Measurements from ENCODE around the gene TRNP1. TPM values are rescaled to one million over a fixed set of nuclear protein-coding genes. Genes with fewer than 3 reads are reported as not detected.
"Not testable (repeated sequence)": the region's sequence is repeated elsewhere in the genome, so short reads cannot be mapped to it uniquely, and the experiment has no call there.

The TRNP1 gene
- total RNA-seq: under 1 TPM; 0.20 to 0.43 TPM

DNA sequence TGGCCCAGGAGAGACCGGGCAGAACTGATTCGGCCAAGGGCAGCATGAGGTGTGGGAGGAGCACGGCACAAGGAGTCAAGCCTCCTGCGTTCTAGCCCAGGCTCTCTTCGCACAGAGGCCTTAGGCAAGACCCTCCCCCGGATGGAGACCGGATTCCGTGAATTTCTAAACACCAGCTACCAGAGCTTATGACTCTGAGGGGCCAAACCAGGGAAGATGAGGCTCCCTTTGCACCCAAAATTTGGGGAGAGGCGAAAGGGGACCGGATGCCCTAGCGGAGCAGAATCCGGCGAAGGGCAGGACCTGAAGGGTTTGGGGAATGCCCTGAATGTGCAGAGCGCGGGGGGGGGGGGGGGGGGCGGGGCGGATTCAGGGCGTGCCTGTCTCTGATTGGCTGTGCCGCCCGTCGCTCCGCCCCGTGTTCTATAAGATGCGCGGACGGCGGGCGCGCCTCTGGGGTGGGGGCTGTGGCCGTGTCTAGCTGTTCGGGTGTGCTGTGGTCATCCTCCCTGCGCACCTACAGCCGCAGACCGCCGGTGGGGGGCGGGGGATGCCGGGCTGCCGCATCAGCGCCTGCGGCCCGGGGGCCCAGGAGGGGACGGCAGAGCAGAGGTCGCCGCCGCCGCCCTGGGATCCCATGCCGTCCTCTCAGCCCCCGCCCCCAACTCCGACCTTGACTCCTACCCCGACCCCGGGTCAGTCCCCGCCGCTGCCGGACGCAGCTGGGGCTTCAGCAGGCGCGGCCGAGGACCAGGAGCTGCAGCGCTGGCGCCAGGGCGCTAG lies at the start of gene TRNP1:
Gene TRNP1, plus strand, starts transcription at position 456 of the 783 bp plus-strand sequence. Its CDS starts 95 bp downstream, at position 551.
- no peaks in the 10 kb centered on the region for H3K36me3 Mint-ChIP-seq (ENCODE audit: low read depth)
- CTCF ChIA-PET: interaction anchor here (0.7 to 1.9 kb wide), 5 partner anchors 23 to 153 kb away, joined by 3 to 9 read pairs (median 6); no protein-coding TSS in a partner anchor
- peak within 1 kb of the TSS; percentile 77 for H3K4me3 Mint-ChIP-seq
- no peaks in the 10 kb centered on the region for H3K9me3 Mint-ChIP-seq
- peak; percentile 76 for DNase-seq
- no peak within 1 kb of the TSS for H3K27ac Mint-ChIP-seq
- peaks cover 49% of the 10 kb centered on the region for H3K27me3 Mint-ChIP-seq (ENCODE audit: low read depth)
- intact Hi-C loops (cut with micrococcal nuclease): loop anchor here (5.0 to 10.0 kb wide), 3 partner anchors 71 to 389 kb away; partner anchors contain the start of genes GPN2 and NUDC
- peaks cover 22% of the 10 kb centered on the region for H3K4me1 Mint-ChIP-seq (ENCODE audit: low read depth)

GRCh38 chr1:26945138-26945537 lies 48.4 kb upstream of the TRNP1 start:
- no peak for DNase-seq
- Mint-ChIP-seq H3K27me3 (ENCODE audit: low read depth) (no peaks in the 10 kb centered on the region), H3K27ac (no peak overlapping the region), H3K4me1 (ENCODE audit: low read depth) (no peaks in the 10 kb centered on the region), H3K9me3 (no peaks in the 10 kb centered on the region), H3K4me3 (no peak overlapping the region), H3K36me3 (ENCODE audit: low read depth) (peaks cover 39% of the 10 kb centered on the region)
- intact Hi-C loops (cut with micrococcal nuclease): no loop called here
- CTCF ChIA-PET: interaction anchor here (0.9 kb wide), 1 partner anchor 9 kb away, joined by 3 read pairs; no protein-coding TSS in a partner anchor

- H3K27ac Mint-ChIP-seq: no peak overlapping the region
- CTCF ChIA-PET: no interaction called here
Observed at GRCh38 chr1:26945728-26946127, 47.8 kb upstream of the TRNP1 start.

GRCh38 chr1:26946270-26946669 lies 47.2 kb upstream of the TRNP1 start:
- no peaks in the 10 kb centered on the region for H3K9me3 Mint-ChIP-seq
- H3K4me3 Mint-ChIP-seq: no peak overlapping the region
- CTCF ChIA-PET: no interaction called here
- peaks cover 38% of the 10 kb centered on the region for H3K36me3 Mint-ChIP-seq (ENCODE audit: low read depth)
- DNase-seq: no peak
- H3K27me3 Mint-ChIP-seq (ENCODE audit: low read depth): no peaks in the 10 kb centered on the region
- intact Hi-C loops (cut with micrococcal nuclease): no loop called here
- H3K27ac Mint-ChIP-seq: no peak overlapping the region
- no peaks in the 10 kb centered on the region for H3K4me1 Mint-ChIP-seq (ENCODE audit: low read depth)

More at GRCh38 chr1:26945728-26946127, 47.8 kb upstream of the TRNP1 start:
- DNase-seq: no peak
- H3K9me3 Mint-ChIP-seq: no peaks in the 10 kb centered on the region
- no peaks in the 10 kb centered on the region for H3K27me3 Mint-ChIP-seq (ENCODE audit: low read depth)
- H3K36me3 Mint-ChIP-seq (ENCODE audit: low read depth): peaks cover 39% of the 10 kb centered on the region
- intact Hi-C loops (cut with micrococcal nuclease): no loop called here
- no peak overlapping the region for H3K4me3 Mint-ChIP-seq
- no peaks in the 10 kb centered on the region for H3K4me1 Mint-ChIP-seq (ENCODE audit: low read depth)

GRCh38 chr1:26948725-26949057 lies 44.8 kb upstream of the TRNP1 start:
- intact Hi-C loops (cut with micrococcal nuclease); H3K9me3 Mint-ChIP-seq; H3K4me1 Mint-ChIP-seq (ENCODE audit: low read depth); H3K4me3 Mint-ChIP-seq; H3K27me3 Mint-ChIP-seq (ENCODE audit: low read depth); H3K27ac Mint-ChIP-seq; DNase-seq; CTCF ChIA-PET: not testable (repeated sequence)
- H3K36me3 Mint-ChIP-seq (ENCODE audit: low read depth): peaks cover 22% of the 10 kb centered on the region

DNA sequence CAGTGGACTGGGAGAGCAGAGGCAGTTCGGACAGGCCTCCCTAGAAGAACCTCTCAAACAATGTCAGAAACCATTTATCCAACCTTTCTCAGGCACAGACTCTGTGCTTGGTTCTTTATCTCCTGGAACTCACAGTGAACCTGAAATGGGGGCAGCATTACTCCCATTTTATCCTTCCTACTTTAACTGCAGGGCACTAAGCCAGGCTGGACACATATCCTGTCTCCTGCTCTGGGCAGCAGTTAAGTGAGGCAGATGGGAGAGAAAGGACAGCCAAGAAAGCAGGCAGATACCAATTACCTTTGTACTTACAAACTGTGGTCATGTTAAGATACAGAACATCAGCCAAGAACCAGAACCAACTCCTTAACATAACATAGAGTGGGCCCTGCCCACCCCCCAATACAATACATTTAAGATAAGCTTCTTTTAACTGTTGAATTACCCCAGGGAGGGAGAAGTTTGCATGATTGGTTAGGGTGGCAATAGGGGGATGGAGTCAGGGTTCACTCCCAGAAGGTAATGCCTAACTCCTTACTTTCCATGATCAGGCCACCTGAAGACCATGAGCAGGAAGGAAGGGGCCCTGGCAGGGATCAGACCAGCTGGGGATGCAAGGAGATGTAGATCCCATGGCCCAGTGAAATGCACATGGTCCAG lies 44.1 kb upstream of the TRNP1 start:
- H3K36me3 Mint-ChIP-seq (ENCODE audit: low read depth): peaks cover 23% of the 10 kb centered on the region
- intact Hi-C loops (cut with micrococcal nuclease): no loop called here
- DNase-seq: no peak
- no peak overlapping the region for H3K27ac Mint-ChIP-seq
- CTCF ChIA-PET: no interaction called here
- no peak overlapping the region for H3K4me3 Mint-ChIP-seq
- H3K4me1 Mint-ChIP-seq (ENCODE audit: low read depth): no peaks in the 10 kb centered on the region
- H3K27me3 Mint-ChIP-seq (ENCODE audit: low read depth): no peaks in the 10 kb centered on the region
- no peaks in the 10 kb centered on the region for H3K9me3 Mint-ChIP-seq

DNA sequence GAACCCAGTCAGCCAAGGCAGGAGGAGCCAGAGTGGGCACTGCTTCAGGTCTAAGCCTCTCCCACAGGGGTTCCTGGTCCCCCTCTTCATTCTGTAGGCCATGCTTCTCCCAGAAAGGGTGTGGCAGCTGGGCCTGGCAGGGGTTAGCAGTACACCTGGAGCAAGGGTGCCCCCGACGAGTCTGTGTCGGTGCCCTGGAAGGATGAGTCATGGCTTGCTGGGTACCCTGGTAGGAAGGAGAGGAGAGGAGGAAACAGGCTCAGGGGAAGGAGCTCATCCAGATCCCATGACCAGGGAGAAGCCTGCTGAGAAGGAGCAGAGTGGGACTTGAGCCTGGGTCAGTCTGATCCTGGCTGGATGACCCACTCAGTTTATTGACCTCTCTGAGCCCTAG lies 43.6 kb upstream of the TRNP1 start:
- Mint-ChIP-seq H3K27me3 (ENCODE audit: low read depth) (no peaks in the 10 kb centered on the region), H3K9me3 (no peaks in the 10 kb centered on the region), H3K4me1 (ENCODE audit: low read depth) (no peaks in the 10 kb centered on the region), H3K27ac (no peak overlapping the region), H3K4me3 (no peak overlapping the region), H3K36me3 (ENCODE audit: low read depth) (peaks cover 23% of the 10 kb centered on the region)
- DNase-seq: no peak
- intact Hi-C loops (cut with micrococcal nuclease): no loop called here
- CTCF ChIA-PET: no interaction called here

- no peak overlapping the region for H3K4me3 Mint-ChIP-seq
- peaks cover 16% of the 10 kb centered on the region for H3K36me3 Mint-ChIP-seq (ENCODE audit: low read depth)
- CTCF ChIA-PET: interaction anchor here (0.7 kb wide), 1 partner anchor 13 kb away, joined by 3 read pairs; no protein-coding TSS in a partner anchor
- H3K27ac Mint-ChIP-seq: no peak overlapping the region
- H3K9me3 Mint-ChIP-seq: no peaks in the 10 kb centered on the region
- intact Hi-C loops (cut with micrococcal nuclease): no loop called here
- no peak for DNase-seq
- H3K4me1 Mint-ChIP-seq (ENCODE audit: low read depth): no peaks in the 10 kb centered on the region
- no peaks in the 10 kb centered on the region for H3K27me3 Mint-ChIP-seq (ENCODE audit: low read depth)
Observed at GRCh38 chr1:26950602-26951001, 42.9 kb upstream of the TRNP1 start.

GRCh38 chr1:26951216-26951615 lies 42.3 kb upstream of the TRNP1 start:
- H3K36me3 Mint-ChIP-seq (ENCODE audit: low read depth): peaks cover 11% of the 10 kb centered on the region
- peaks cover 1% of the 10 kb centered on the region for H3K9me3 Mint-ChIP-seq
- CTCF ChIA-PET: no interaction called here
- H3K4me3 Mint-ChIP-seq: no peak overlapping the region
- no peak overlapping the region for H3K27ac Mint-ChIP-seq
- no peaks in the 10 kb centered on the region for H3K27me3 Mint-ChIP-seq (ENCODE audit: low read depth)
- intact Hi-C loops (cut with micrococcal nuclease): no loop called here
- no peaks in the 10 kb centered on the region for H3K4me1 Mint-ChIP-seq (ENCODE audit: low read depth)
- no peak for DNase-seq

DNA sequence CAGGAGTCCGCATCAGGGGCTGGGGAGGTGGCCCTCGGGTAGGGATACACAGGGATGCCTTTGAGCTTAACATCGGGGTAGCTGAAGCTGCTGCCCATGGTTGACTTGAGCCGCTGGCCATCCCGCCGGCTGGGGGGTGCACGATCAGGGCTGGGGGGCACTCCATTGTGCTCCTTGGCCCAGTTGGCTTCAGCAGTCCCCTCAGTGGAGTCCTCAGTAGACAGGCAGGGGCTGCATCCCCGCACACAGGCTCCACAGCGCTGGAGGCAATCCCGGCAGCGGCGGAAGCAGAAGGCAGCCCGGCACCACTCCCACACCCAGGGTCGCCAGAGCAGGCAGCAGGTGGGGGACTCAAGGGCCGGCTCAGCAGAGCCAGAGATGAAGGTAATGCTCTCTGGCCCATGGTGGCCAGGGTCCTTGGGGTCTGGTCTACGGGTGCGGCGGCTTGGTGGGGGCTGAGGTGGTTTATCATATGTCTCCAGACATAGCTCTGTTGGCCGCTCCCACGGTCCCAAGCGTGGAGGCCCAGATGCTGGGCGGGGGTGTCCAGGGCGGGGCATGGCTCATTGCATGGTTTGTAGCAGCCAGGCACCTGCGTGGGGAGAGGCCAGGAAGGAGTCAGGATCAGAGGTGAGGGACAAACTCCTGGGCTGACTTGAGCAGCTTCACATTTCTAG lies 41.5 kb upstream of the TRNP1 start:
- Mint-ChIP-seq H3K36me3 (ENCODE audit: low read depth) (peaks cover 8% of the 10 kb centered on the region), H3K27me3 (ENCODE audit: low read depth) (no peaks in the 10 kb centered on the region), H3K9me3 (peaks cover 3% of the 10 kb centered on the region), H3K4me1 (ENCODE audit: low read depth) (no peaks in the 10 kb centered on the region), H3K4me3 (no peak overlapping the region), H3K27ac (no peak overlapping the region)
- CTCF ChIA-PET: no interaction called here
- DNase-seq: no peak
- intact Hi-C loops (cut with micrococcal nuclease): no loop called here

GRCh38 chr1:26953374-26953773 lies 40.1 kb upstream of the TRNP1 start:
- DNase-seq: no peak
- Mint-ChIP-seq H3K4me1 (ENCODE audit: low read depth) (no peaks in the 10 kb centered on the region), H3K4me3 (no peak overlapping the region), H3K36me3 (ENCODE audit: low read depth) (peaks cover 5% of the 10 kb centered on the region), H3K27ac (no peak overlapping the region), H3K27me3 (ENCODE audit: low read depth) (no peaks in the 10 kb centered on the region), H3K9me3 (peaks cover 3% of the 10 kb centered on the region)
- CTCF ChIA-PET: interaction anchor here (1.1 kb wide), 1 partner anchor 9 kb away, joined by 3 read pairs; no protein-coding TSS in a partner anchor
- intact Hi-C loops (cut with micrococcal nuclease): no loop called here

- DNase-seq: no peak
- Mint-ChIP-seq H3K27ac (no peak overlapping the region), H3K4me3 (no peak overlapping the region), H3K9me3 (peaks cover 3% of the 10 kb centered on the region), H3K36me3 (ENCODE audit: low read depth) (peaks cover 5% of the 10 kb centered on the region), H3K27me3 (ENCODE audit: low read depth) (peaks cover 11% of the 10 kb centered on the region), H3K4me1 (ENCODE audit: low read depth) (peaks cover 8% of the 10 kb centered on the region)
- intact Hi-C loops (cut with micrococcal nuclease): no loop called here
- CTCF ChIA-PET: no interaction called here
Observed at GRCh38 chr1:26956321-26956720, 37.2 kb upstream of the TRNP1 start.
